GM10248 (cell line): ENCODE results near the gene SLC35A3.
"Not testable (repeated sequence)": the region's sequence is repeated elsewhere in the genome, so short reads cannot be mapped to it uniquely, and the experiment has no call there.

Experiments used
- CTCF ChIA-PET: fragments of 300-600 bp; sonication (Branson Sonifier 250); formaldehyde crosslinking; extraction: SDS; loops from one replicate; lab custom pipeline; 2021; ENCODE audit warnings: antibody characterized with exemption; lab: Yijun Ruan, JAX
- POLR2A ChIA-PET: fragments of 350-650 bp; sonication (Branson Sonifier 250); formaldehyde crosslinking; extraction: SDS; loops from one replicate; lab custom pipeline; 2020; ENCODE audit warnings: antibody characterized with exemption; lab: Yijun Ruan, JAX
- DNase-seq: peaks from one replicate; pipeline ENCODE4 v3.0.0; 2012; ENCODE audit errors: extremely low spot score
- CTCF ChIP-seq: IDR thresholded peaks from 2 replicates; pipeline ENCODE4 v1.5.1; 2012; ENCODE audit warnings: mild to moderate bottlenecking, low read depth; ENCODE audit errors: extremely low read depth, missing control alignments, control extremely low read depth

SLC35A3 gene

DNA sequence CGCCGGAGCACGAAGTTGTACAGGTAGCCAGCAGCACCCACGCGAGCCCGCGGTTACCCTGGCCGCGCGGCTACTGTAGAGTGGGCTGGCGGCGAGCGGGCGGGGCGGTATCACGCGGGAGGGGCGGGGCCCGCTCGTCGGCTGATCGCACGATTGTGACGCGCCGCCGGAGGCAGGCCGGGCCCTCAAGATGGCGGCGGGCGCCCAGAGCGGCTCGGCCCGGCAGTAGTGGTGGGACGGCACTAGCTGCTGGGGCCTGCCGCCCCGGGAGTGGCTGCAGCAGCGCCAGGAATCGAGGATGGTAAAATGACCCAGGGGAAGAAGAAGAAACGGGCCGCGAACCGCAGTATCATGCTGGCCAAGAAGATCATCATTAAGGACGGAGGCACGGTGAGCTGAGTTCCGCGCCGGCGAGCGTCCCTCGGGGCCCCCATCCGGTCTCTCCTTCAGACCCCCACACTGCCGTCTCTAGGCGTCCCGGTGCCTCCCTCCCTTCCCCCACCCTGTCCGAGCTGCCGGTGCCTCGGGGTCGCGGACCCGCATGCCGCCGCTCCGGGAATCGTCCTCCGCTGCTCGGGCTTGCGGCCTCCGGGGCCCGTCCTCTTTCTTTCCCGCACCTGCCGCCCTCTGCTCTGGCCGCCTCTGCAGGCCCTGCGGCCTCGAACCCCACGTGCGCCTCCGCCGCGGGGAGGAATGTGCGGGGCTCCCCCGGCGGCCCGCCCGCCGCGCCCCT lies 68.3 kb downstream of the SLC35A3 start:
- POLR2A ChIA-PET = interaction anchor here (0.6 to 1.0 kb wide), 6 partner anchors 8 to 59 kb away, joined by 3 to 8 read pairs (median 3); no protein-coding TSS in a partner anchor
- peak; percentile 94 for DNase-seq
- TF ChIP-seq CTCF = no peak
- CTCF ChIA-PET = interaction anchor here (1.0 to 1.3 kb wide), 3 partner anchors 39 to 831 kb away, joined by 3 to 5 read pairs (median 3); no protein-coding TSS in a partner anchor

DNA sequence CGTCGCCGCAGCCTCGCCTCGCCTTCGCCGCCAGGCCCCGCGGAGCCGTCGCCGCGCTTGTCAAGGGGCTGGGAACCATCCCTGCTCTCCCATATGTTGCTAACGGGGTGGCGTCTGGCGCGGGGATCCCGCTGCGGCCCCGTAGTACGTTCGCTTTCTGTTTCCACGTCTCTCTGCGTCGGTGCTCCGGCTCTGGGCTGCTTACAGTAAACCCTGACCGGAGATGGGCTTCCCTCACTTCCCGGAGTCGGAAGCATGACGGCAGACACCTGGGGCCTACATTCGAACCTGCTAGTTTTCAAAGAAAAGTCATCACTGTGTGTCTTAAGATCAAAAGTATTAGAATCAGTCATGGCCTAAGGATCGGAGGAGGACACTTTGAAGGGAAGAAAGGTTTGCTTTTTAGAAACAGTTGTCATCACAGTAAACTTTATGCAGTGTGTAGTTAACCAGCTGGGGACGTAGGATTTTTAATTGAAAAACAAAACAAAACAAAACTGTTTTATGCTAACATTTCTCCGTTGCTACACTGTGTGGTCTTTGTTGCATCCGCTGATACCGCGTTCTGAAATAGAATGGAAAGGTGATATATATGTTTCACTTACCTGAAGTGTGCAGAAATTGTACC lies 69.0 kb downstream of the SLC35A3 start:
- POLR2A ChIA-PET = interaction anchor here (0.6 to 1.0 kb wide), 2 partner anchors 13 to 59 kb away, joined by 3 to 8 read pairs; no protein-coding TSS in a partner anchor
- CTCF ChIA-PET = no interaction called here
- peak; percentile 66 for DNase-seq
- TF ChIP-seq CTCF = no peak

- DNase-seq = no peak
- no peak for TF ChIP-seq CTCF
Observed at GRCh38 chr1:100039591-100039990, 69.8 kb downstream of the SLC35A3 start.

GRCh38 chr1:100045206-100045605 lies 75.4 kb downstream of the SLC35A3 start:
- DNase-seq = no peak
- ChIA-PET CTCF (no interaction called here), POLR2A (no interaction called here)
- no peak for TF ChIP-seq CTCF

More at GRCh38 chr1:100039591-100039990, 69.8 kb downstream of the SLC35A3 start:
- POLR2A ChIA-PET = no interaction called here
- CTCF ChIA-PET = no interaction called here

- POLR2A ChIA-PET, CTCF ChIA-PET, DNase-seq: not testable (repeated sequence)
Observed at GRCh38 chr1:100047235-100047708, 77.5 kb downstream of the SLC35A3 start.

- no peak for DNase-seq
- ChIA-PET CTCF (interaction anchor here (1.0 to 2.0 kb wide), 3 partner anchors 11 to 32 kb away, joined by 3 to 4 read pairs (median 4); no protein-coding TSS in a partner anchor), POLR2A (no interaction called here)
- no peak for TF ChIP-seq CTCF
Observed at GRCh38 chr1:100050139-100050538, 80.3 kb downstream of the SLC35A3 start.
